H1 (cell line): ENCODE data around the gene ACSF3. TPM values are rescaled to one million over a fixed set of nuclear protein-coding genes. Genes with fewer than 3 reads are reported as not detected.

Experiments used
- EGR1 ChIP-seq: IDR thresholded peaks from 2 replicates; pipeline ENCODE4 v1.6.1; 2011; ENCODE audit warnings: low read depth, low read length, borderline replicate concordance
- JUN ChIP-seq: IDR thresholded peaks from 2 replicates; pipeline ENCODE4 v1.6.1; 2011; ENCODE audit warnings: low read depth, mild to moderate bottlenecking, improper control_type of control experiment, low read length
- NANOG ChIP-seq: IDR thresholded peaks from 2 replicates; pipeline ENCODE4 v1.6.1; 2011; ENCODE audit warnings: low read length, low read depth, mild to moderate bottlenecking, inconsistent platforms; ENCODE audit not compliant: insufficient read depth, poor library complexity, severe bottlenecking
- POLR2A ChIP-seq, 2 experiments: IDR thresholded peaks; 1 replicate in 1 of 2; 2 replicates in 1 of 2; pipeline ENCODE4 v1.6.1; 2011; ENCODE audit warnings: low read depth in 2 of 2, low read length in 2 of 2, mild to moderate bottlenecking in 2 of 2; ENCODE audit errors: control extremely low read depth in 1 of 2
- SP1 ChIP-seq: IDR thresholded peaks from 2 replicates; pipeline ENCODE4 v1.6.1; 2011; ENCODE audit warnings: low read depth, low read length
- SP2 ChIP-seq: IDR thresholded peaks from 2 replicates; pipeline ENCODE4 v1.6.1; 2012; ENCODE audit warnings: mild to moderate bottlenecking, low read length, inconsistent platforms
- SP4 ChIP-seq: IDR thresholded peaks from 2 replicates; pipeline ENCODE4 v1.6.1; 2012; ENCODE audit warnings: low read length, inconsistent platforms
- TEAD4 ChIP-seq: IDR thresholded peaks from 2 replicates; pipeline ENCODE4 v1.6.1; 2012; ENCODE audit warnings: low read depth, low read length, inconsistent platforms, mixed read lengths
- polyA plus RNA-seq, 7 experiments: library from polyadenylated mRNA; depleted of rRNA in 3 of 7; stranded (reverse) in 5 of 7; unstranded in 2 of 7; fragments of >200 nt in 5 of 7; fragments of 200-250 nt in 2 of 7; gene quantifications; 1 replicate in 5 of 7; 2 replicates in 1 of 7; 4 replicates in 1 of 7; pipeline versions ENCODE4 v1.2.1 to v1.2.3, GENCODE V29; 2011 to 2013; ENCODE audit warnings: missing spikeins in 2 of 7, mixed read lengths in 2 of 7
- total RNA-seq: library from RNA; stranded (reverse); fragmentation: NEBNext Ultra II Directional; extraction: Animal tissue kit (Norgen Biotek cat#: 25700); gene quantifications from 2 replicates; pipeline ENCODE4 v1.2.1, GENCODE V29; 2021
- TF ChIP-seq, protein P1 (sequence below): fragments of 300-600 bp; sonication (generic); IDR thresholded peaks from 2 replicates; pipeline ENCODE4 v1.7.1; 2012; ENCODE audit warnings: low read length, moderate library complexity, mild to moderate bottlenecking, inconsistent platforms; ENCODE audit not compliant: insufficient replicate concordance

The ACSF3 gene
- total and polyA plus RNA-seq, 2 of the 8 experiments (the other 6 are each of a cell fraction or from before 2014, with no cell fraction given) = 15.6 to 22.9 TPM

GRCh38 chr16:89101303-89102040 is 7.8 kb downstream of the ACSF3 start (continued):
- TF ChIP-seq, protein P1, sequence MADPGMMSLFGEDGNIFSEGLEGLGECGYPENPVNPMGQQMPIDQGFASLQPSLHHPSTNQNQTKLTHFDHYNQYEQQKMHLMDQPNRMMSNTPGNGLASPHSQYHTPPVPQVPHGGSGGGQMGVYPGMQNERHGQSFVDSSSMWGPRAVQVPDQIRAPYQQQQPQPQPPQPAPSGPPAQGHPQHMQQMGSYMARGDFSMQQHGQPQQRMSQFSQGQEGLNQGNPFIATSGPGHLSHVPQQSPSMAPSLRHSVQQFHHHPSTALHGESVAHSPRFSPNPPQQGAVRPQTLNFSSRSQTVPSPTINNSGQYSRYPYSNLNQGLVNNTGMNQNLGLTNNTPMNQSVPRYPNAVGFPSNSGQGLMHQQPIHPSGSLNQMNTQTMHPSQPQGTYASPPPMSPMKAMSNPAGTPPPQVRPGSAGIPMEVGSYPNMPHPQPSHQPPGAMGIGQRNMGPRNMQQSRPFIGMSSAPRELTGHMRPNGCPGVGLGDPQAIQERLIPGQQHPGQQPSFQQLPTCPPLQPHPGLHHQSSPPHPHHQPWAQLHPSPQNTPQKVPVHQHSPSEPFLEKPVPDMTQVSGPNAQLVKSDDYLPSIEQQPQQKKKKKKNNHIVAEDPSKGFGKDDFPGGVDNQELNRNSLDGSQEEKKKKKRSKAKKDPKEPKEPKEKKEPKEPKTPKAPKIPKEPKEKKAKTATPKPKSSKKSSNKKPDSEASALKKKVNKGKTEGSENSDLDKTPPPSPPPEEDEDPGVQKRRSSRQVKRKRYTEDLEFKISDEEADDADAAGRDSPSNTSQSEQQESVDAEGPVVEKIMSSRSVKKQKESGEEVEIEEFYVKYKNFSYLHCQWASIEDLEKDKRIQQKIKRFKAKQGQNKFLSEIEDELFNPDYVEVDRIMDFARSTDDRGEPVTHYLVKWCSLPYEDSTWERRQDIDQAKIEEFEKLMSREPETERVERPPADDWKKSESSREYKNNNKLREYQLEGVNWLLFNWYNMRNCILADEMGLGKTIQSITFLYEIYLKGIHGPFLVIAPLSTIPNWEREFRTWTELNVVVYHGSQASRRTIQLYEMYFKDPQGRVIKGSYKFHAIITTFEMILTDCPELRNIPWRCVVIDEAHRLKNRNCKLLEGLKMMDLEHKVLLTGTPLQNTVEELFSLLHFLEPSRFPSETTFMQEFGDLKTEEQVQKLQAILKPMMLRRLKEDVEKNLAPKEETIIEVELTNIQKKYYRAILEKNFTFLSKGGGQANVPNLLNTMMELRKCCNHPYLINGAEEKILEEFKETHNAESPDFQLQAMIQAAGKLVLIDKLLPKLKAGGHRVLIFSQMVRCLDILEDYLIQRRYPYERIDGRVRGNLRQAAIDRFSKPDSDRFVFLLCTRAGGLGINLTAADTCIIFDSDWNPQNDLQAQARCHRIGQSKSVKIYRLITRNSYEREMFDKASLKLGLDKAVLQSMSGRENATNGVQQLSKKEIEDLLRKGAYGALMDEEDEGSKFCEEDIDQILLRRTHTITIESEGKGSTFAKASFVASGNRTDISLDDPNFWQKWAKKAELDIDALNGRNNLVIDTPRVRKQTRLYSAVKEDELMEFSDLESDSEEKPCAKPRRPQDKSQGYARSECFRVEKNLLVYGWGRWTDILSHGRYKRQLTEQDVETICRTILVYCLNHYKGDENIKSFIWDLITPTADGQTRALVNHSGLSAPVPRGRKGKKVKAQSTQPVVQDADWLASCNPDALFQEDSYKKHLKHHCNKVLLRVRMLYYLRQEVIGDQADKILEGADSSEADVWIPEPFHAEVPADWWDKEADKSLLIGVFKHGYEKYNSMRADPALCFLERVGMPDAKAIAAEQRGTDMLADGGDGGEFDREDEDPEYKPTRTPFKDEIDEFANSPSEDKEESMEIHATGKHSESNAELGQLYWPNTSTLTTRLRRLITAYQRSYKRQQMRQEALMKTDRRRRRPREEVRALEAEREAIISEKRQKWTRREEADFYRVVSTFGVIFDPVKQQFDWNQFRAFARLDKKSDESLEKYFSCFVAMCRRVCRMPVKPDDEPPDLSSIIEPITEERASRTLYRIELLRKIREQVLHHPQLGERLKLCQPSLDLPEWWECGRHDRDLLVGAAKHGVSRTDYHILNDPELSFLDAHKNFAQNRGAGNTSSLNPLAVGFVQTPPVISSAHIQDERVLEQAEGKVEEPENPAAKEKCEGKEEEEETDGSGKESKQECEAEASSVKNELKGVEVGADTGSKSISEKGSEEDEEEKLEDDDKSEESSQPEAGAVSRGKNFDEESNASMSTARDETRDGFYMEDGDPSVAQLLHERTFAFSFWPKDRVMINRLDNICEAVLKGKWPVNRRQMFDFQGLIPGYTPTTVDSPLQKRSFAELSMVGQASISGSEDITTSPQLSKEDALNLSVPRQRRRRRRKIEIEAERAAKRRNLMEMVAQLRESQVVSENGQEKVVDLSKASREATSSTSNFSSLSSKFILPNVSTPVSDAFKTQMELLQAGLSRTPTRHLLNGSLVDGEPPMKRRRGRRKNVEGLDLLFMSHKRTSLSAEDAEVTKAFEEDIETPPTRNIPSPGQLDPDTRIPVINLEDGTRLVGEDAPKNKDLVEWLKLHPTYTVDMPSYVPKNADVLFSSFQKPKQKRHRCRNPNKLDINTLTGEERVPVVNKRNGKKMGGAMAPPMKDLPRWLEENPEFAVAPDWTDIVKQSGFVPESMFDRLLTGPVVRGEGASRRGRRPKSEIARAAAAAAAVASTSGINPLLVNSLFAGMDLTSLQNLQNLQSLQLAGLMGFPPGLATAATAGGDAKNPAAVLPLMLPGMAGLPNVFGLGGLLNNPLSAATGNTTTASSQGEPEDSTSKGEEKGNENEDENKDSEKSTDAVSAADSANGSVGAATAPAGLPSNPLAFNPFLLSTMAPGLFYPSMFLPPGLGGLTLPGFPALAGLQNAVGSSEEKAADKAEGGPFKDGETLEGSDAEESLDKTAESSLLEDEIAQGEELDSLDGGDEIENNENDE = no peak
- TF ChIP-seq SP1 = no peak
- TF ChIP-seq TEAD4 = no peak
- no peak for TF ChIP-seq EGR1
- TF ChIP-seq POLR2A (IDR thresholded peaks at IDR 0.05; ENCODE audit: control extremely low read depth in 1 of 2, low read depth in 2 of 2, low read length in 2 of 2) = no peak
- TF ChIP-seq JUN = no peak
- no peak for TF ChIP-seq NANOG
- TF ChIP-seq SP4 = no peak
- no peak for TF ChIP-seq SP2
